Calu3 (cell line): ENCODE measurements around the gene WDR11. TPM values are rescaled to one million over a fixed set of nuclear protein-coding genes. Genes with fewer than 3 reads are reported as not detected.

ENCODE experiments used
- BruUV-seq: library from RNA; stranded (reverse); fragments of 400-500 nt; replicated peaks from 2 replicates; lab custom pipeline; 2021; lab: Mats Ljungman, UMichigan
- CTCF ChIA-PET: fragments of 300-600 bp; sonication (Branson Sonifier 250); formaldehyde crosslinking; loops from one replicate; lab custom pipeline; 2022; ENCODE audit warnings: antibody characterized with exemption; lab: Charles Lee
- DNase-seq: peaks from one replicate; pipeline ENCODE4 v3.0.0; 2022
- H3K27ac Mint-ChIP-seq: one replicate; pipeline ENCODE4 v1.8.0; 2022; ENCODE audit warnings: mixed read lengths; ENCODE audit not compliant: unreplicated experiment
- H3K27me3 Mint-ChIP-seq: one replicate; pipeline ENCODE4 v1.8.0; 2022; ENCODE audit warnings: mixed read lengths; ENCODE audit not compliant: unreplicated experiment
- H3K36me3 Mint-ChIP-seq: one replicate; pipeline ENCODE4 v1.8.0; 2022; ENCODE audit warnings: mild to moderate bottlenecking, moderate library complexity, mixed read lengths; ENCODE audit not compliant: insufficient read depth, unreplicated experiment
- H3K4me1 Mint-ChIP-seq: one replicate; pipeline ENCODE4 v1.8.0; 2022; ENCODE audit warnings: mild to moderate bottlenecking, low read depth, mixed read lengths; ENCODE audit not compliant: unreplicated experiment
- H3K4me3 Mint-ChIP-seq: one replicate; pipeline ENCODE4 v1.8.0; 2022; ENCODE audit warnings: mild to moderate bottlenecking, low read depth, moderate library complexity, mixed read lengths; ENCODE audit not compliant: unreplicated experiment
- H3K9me3 Mint-ChIP-seq: one replicate; pipeline ENCODE4 v1.8.0; 2022; ENCODE audit warnings: low read depth, mixed read lengths; ENCODE audit not compliant: unreplicated experiment
- CTCF ChIP-seq: fragments of 200-600 bp; IDR thresholded peaks from one replicate; pipeline ENCODE4 v1.8.0; 2022; ENCODE audit warnings: antibody characterized with exemption; ENCODE audit not compliant: unreplicated experiment
- intact Hi-C: fragments of 100-400 bp; cut with micrococcal nuclease; formaldehyde crosslinking; loops from one replicate; pipeline ENCODE4 v1.10.0; 2022; ENCODE audit not compliant: unreplicated experiment
- total RNA-seq: library from RNA; stranded (reverse); gene quantifications from 2 replicates; pipeline ENCODE4 v1.2.3, GENCODE V29; 2022

The WDR11 gene
- total RNA-seq, 1 experiment from 2014 or later, result 33.5 TPM

GRCh38 chr10:120929166-120929565, 78.0 kb downstream of the WDR11 start:
- BruUV-seq, result no TSS peak
- H3K4me1 Mint-ChIP-seq, result no peaks in the 10 kb centered on the region
- CTCF ChIA-PET, result no interaction called here
- no peak for TF ChIP-seq CTCF
- no peak for DNase-seq
- H3K4me3 Mint-ChIP-seq, result no peak overlapping the region
- no peaks in the 10 kb centered on the region for H3K9me3 Mint-ChIP-seq
- H3K27me3 Mint-ChIP-seq, result peaks cover 22% of the 10 kb centered on the region
- no peaks in the 10 kb centered on the region for H3K36me3 Mint-ChIP-seq
- intact Hi-C loops, result no loop called here
- H3K27ac Mint-ChIP-seq, result no peak overlapping the region

- no peak overlapping the region for H3K27ac Mint-ChIP-seq
- CTCF ChIA-PET, result no interaction called here
- H3K9me3 Mint-ChIP-seq, result peaks cover 4% of the 10 kb centered on the region
- peaks cover 12% of the 10 kb centered on the region for H3K27me3 Mint-ChIP-seq
- DNase-seq, result no peak
- no peak overlapping the region for H3K4me3 Mint-ChIP-seq
- no TSS peak for BruUV-seq
- intact Hi-C loops, result no loop called here
- TF ChIP-seq CTCF, result no peak
- H3K36me3 Mint-ChIP-seq, result no peaks in the 10 kb centered on the region
- no peaks in the 10 kb centered on the region for H3K4me1 Mint-ChIP-seq
These were observed 80.3 kb downstream of the WDR11 start for GRCh38 chr10:120931423-120931822.

GRCh38 chr10:120931999-120932398, 80.8 kb downstream of the WDR11 start:
- CTCF ChIA-PET, result no interaction called here
- no peak for DNase-seq
- no peak for TF ChIP-seq CTCF
- Mint-ChIP-seq H3K4me1 (no peaks in the 10 kb centered on the region), H3K36me3 (no peaks in the 10 kb centered on the region), H3K27ac (no peak overlapping the region), H3K27me3 (peaks cover 9% of the 10 kb centered on the region), H3K4me3 (no peak overlapping the region), H3K9me3 (peaks cover 4% of the 10 kb centered on the region)
- no TSS peak for BruUV-seq
- intact Hi-C loops, result no loop called here

GRCh38 chr10:120938822-120939221, 87.7 kb downstream of the WDR11 start:
- TF ChIP-seq CTCF, result no peak
- intact Hi-C loops, result no loop called here
- Mint-ChIP-seq H3K27me3 (no peaks in the 10 kb centered on the region), H3K4me3 (no peak overlapping the region), H3K9me3 (peaks cover 4% of the 10 kb centered on the region), H3K4me1 (no peaks in the 10 kb centered on the region), H3K36me3 (no peaks in the 10 kb centered on the region), H3K27ac (no peak overlapping the region)
- DNase-seq, result no peak
- CTCF ChIA-PET, result interaction anchor here (0.6 kb wide), 1 partner anchor 16 kb away, joined by 3 read pairs; no protein-coding TSS in a partner anchor
- BruUV-seq, result no TSS peak
